ENCODE data around the gene PLPP1.

The PLPP1 gene

GRCh38 chr5:55407059-55407684, 127.6 kb downstream of the PLPP1 start:
- DNase-seq (ENCODE audit: low read depth): no peak

- DNase-seq (ENCODE audit: low read depth): no peak
Observed at GRCh38 chr5:55406292-55406691, 128.5 kb downstream of the PLPP1 start.

- DNase-seq (ENCODE audit: low read depth): no peak
Observed at GRCh38 chr5:55402199-55402598, 132.6 kb downstream of the PLPP1 start.

GRCh38 chr5:55393501-55394175, 141.1 kb downstream of the PLPP1 start:
- no peak for DNase-seq (ENCODE audit: low read depth)

GRCh38 chr5:55392669-55393068, 142.1 kb downstream of the PLPP1 start:
- DNase-seq (ENCODE audit: low read depth): no peak

- no peak for DNase-seq (ENCODE audit: low read depth)
Observed at GRCh38 chr5:55391707-55392106, 143.1 kb downstream of the PLPP1 start.

- DNase-seq (ENCODE audit: low read depth): no peak
Observed at GRCh38 chr5:55387865-55388264, 146.9 kb downstream of the PLPP1 start.

- no peak for DNase-seq (ENCODE audit: low read depth)
Observed at GRCh38 chr5:55386356-55386755, 148.4 kb downstream of the PLPP1 start.

GRCh38 chr5:55385846-55386245, 148.9 kb downstream of the PLPP1 start:
- no peak for DNase-seq (ENCODE audit: low read depth)

GRCh38 chr5:55385227-55385626, 149.5 kb downstream of the PLPP1 start:
- no peak for DNase-seq (ENCODE audit: low read depth)

GRCh38 chr5:55384072-55384471, 150.7 kb downstream of the PLPP1 start:
- no peak for DNase-seq (ENCODE audit: low read depth)

- no peak for DNase-seq (ENCODE audit: low read depth)
Observed at GRCh38 chr5:55383254-55383653, 151.5 kb downstream of the PLPP1 start.

GRCh38 chr5:55377810-55378209, 157.0 kb downstream of the PLPP1 start:
- DNase-seq (ENCODE audit: low read depth): no peak
